Fibroblast of villous mesenchyme (primary cell): ENCODE measurements around the gene C19orf25. TPM values are rescaled to one million over a fixed set of nuclear protein-coding genes. Genes with fewer than 3 reads are reported as not detected.
"Not testable (repeated sequence)": the region's sequence is repeated elsewhere in the genome, so short reads cannot be mapped to it uniquely, and the experiment has no call there.

ENCODE experiments used
- DNase-seq: peaks from one replicate; pipeline ENCODE4 v3.0.0-alpha.2; 2010; ENCODE audit warnings: low read depth
- H3K4me3 ChIP-seq: 2 replicates; pipeline ENCODE4 v1.5.1; 2011; ENCODE audit warnings: low read depth, mild to moderate bottlenecking, low read length
- total RNA-seq: library from RNA; depleted of rRNA; stranded (reverse); fragments of >200 nt; gene quantifications from 2 replicates; pipeline ENCODE4 v1.2.3, GENCODE V29; 2012
- TF ChIP-seq, protein P1 (sequence below): IDR thresholded peaks from 2 replicates; pipeline ENCODE4 v1.5.1; 2012; ENCODE audit warnings: low read depth, mild to moderate bottlenecking, low read length; ENCODE audit not compliant: insufficient read depth

C19orf25 gene
- total RNA-seq, 1 donor: 32.8 TPM

DNA sequence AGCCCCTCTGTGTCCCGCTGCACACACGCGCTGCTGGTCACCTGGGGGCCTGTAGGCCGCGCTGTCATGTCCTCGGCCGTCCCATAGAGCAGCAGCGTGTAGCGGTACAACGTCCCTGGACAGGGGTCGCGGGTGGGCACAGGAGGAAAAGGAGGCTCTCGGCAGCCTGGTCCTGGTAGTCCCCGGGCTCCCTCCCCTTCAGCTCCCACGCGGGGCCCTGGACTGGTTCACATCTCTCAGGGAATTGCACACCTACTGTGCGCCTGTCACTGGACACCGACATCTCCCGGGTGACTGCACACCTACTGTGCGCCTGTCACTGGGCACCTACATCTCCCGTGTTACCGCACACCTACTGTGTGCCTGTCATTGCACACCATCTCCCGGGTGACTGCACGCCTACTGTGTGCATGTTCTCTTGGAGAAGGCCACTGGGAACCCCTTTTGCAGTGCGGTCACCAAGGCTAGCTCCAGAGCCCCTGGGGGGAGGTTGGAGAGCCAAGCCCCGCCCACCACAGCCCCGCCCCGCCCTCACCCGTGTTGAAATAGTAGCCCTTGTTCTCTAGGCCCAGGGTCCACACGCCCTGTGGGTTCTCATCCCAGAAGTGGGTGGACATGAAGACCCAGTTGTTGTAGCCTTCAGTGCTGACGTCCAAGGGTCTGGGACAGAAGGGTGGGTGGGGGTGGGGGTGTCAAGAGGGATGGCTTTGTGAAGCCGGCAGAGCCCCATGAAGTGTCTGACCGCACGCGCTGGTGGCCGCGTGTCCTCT, 3.5 kb upstream of the C19orf25 start:
- DNase-seq: no peak
- TF ChIP-seq, protein P1, sequence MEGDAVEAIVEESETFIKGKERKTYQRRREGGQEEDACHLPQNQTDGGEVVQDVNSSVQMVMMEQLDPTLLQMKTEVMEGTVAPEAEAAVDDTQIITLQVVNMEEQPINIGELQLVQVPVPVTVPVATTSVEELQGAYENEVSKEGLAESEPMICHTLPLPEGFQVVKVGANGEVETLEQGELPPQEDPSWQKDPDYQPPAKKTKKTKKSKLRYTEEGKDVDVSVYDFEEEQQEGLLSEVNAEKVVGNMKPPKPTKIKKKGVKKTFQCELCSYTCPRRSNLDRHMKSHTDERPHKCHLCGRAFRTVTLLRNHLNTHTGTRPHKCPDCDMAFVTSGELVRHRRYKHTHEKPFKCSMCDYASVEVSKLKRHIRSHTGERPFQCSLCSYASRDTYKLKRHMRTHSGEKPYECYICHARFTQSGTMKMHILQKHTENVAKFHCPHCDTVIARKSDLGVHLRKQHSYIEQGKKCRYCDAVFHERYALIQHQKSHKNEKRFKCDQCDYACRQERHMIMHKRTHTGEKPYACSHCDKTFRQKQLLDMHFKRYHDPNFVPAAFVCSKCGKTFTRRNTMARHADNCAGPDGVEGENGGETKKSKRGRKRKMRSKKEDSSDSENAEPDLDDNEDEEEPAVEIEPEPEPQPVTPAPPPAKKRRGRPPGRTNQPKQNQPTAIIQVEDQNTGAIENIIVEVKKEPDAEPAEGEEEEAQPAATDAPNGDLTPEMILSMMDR: no peak
- H3K4me3 ChIP-seq: no peak overlapping the region

DNA sequence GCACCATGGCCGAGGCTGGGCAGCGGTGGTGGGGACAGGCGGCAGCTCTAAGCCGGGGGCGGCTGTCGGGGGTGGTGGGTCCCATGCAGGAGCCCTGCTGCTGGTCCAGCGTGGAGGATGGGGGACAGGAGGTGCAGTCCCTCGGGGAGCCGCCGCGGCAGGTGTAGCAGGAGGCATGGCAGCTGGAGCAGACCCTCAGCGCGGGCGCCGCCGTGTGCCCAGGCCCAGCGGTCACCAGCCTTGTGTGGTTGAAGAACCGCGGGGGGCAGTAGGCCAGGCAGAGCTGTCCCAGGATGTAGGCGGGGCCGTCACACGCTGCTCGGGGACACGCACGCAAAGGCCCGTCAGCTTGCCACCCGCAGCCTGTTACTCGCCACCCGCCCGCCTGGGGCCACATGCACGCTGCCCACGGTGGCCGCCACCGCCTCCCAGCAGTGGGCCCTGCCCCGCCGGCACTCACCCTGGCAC, 2.9 kb upstream of the C19orf25 start:
- H3K4me3 ChIP-seq: no peak overlapping the region
- DNase-seq: no peak
- TF ChIP-seq, protein P1: no peak

DNA sequence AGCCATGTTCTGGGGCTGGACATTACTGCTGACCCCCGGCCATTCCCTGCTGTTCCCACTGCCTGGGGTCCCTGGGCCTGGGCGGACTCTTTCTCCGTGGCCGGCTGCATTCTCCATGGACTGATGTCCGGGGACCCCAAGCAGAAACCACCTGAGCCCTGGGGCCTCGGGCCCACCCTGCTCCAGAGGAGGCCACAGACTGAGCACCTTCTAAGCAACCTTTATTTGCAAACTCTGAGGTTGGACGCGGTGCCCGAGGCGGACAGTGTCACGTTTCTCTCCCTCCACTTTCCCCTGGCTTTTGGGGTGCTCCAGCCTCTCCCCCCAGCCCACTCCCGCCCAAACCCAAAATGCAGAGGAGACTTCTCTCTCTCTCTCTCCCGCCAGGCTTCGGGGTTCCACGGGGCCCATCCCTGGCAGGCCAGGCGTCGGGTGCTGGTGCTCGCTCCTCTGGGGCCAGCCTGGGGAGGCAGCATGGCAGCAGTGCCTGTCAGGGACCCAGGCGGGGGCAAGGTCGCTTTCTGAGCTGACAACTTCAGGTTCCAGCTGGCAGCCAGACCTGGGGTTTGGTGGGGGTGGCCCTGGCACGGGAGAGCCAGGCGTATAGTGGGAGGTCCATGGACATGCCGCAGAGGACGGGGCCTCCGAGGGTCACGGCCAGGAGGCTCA, 2.3 kb upstream of the C19orf25 start:
- TF ChIP-seq, protein P1: no peak
- H3K4me3 ChIP-seq: no peak overlapping the region
- DNase-seq: no peak

DNA sequence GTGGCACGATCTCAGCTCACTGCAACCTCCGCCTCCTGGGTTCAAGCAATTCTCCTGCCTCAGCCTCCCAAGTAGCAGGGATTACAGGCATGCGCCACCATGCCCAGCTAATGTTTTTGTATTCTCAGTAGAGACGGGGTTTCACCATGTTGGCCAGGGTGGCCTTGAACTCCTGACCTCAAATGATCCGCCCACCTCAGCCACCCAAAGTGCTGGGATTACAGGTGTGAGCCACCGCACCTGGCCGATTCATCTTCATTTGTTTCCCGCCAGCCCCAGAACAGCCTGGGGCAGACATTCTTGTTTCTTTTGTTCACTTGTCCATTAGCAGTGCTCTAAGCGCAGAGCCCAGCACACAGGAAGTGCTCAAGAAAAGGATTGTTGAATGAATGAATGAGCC, 2.0 kb downstream of the C19orf25 start:
- not testable (repeated sequence) for DNase-seq, H3K4me3 ChIP-seq

DNA sequence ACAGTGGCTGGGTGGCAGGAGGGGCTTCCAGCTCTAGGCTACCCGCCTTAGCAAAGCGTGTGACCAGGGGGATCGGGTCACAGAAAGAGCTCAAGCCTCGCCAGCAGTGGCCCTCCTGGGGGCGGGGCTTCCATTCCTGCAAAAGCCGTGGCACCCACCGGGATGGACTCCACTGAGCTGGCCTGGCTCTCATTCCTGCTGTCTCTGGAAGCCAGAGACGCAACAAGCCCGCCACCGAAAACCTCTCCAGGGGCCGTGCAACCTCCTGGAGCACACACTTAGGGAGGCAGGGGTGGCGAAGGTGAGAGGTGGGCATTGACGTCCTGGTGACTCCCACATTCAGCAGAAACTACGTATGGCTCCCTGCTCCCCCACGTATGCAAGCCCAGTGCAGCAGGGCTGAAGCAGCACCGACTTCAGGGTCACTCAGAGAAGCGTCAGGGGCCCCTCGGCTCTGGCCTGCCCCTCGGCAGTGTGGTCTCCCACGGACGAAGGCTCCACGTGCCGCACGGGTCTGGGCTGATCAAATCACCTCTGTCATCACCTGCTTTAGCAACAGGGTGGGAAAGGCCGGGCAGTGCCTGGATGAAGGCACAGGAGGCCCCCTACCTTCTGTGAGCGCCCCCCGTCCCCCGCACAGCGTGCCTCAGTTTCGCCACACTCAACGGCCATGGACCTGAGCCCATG, 3.1 kb downstream of the C19orf25 start:
- DNase-seq: no peak
- TF ChIP-seq, protein P1: no peak
- H3K4me3 ChIP-seq: no peak overlapping the region

DNA sequence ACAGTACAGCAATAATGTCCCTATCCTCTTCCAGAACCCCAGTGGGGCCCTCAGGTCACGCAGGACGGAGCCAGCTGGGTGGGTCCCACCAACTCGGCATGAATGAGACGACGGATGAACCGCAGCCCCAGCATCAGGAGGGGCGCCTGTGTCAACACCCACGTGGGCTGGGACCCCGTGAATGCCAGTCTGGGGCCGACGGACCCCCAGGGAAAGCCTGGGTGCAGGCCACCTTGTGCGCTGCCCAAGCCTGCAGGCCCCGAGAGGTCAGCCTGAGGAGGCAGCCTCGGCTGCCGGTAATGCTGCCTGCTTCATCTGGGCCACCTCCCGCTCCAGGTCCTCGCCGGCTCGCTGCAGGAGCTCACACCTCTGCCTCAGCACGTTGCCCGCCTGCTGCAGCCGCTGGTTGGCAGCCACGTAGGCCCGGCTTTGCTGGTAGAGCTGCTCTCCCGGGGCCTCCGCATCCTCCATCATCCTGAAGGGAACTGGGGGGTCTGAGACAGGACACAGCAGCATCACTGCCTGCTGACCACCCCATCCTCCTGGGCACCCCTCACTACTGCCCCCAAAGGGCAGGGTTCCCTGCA, 4.2 kb downstream of the C19orf25 start:
- TF ChIP-seq, protein P1: no peak
- no peak overlapping the region for H3K4me3 ChIP-seq
- DNase-seq: no peak
